Left ventricle myocardium inferior (tissue), 1 donor: Measurements from ENCODE around the gene INHBA. TPM values are rescaled to one million over a fixed set of nuclear protein-coding genes. Genes with fewer than 3 reads are reported as not detected.
A peak's percentile ranks its signal among the peaks of the same experiment; 100 is the strongest.

Experiments
- DNase-seq: peaks from one replicate; pipeline ENCODE4 v3.0.0-alpha.2; 2020
- H3K27ac ChIP-seq: fragments of 200-600 bp; replicated peaks from 2 replicates; pipeline ENCODE4 v1.8.0; 2021
- H3K27me3 ChIP-seq: fragments of 200-600 bp; 2 replicates; pipeline ENCODE4 v1.8.0; 2021; ENCODE audit warnings: low read depth
- H3K36me3 ChIP-seq: fragments of 200-600 bp; 2 replicates; pipeline ENCODE4 v1.8.0; 2021
- H3K4me1 ChIP-seq: fragments of 200-600 bp; 2 replicates; pipeline ENCODE4 v1.8.0; 2021
- H3K4me3 ChIP-seq: fragments of 200-600 bp; 2 replicates; pipeline ENCODE4 v1.8.0; 2021; ENCODE audit warnings: mild to moderate bottlenecking, moderate library complexity
- H3K9me3 ChIP-seq: fragments of 200-600 bp; replicated peaks from 2 replicates; pipeline ENCODE4 v1.8.0; 2021
- intact Hi-C: fragments of 100-400 bp; cut with micrococcal nuclease; formaldehyde crosslinking; loops from one replicate; pipeline ENCODE4 v1.11.0; 2022
- total RNA-seq: library from RNA; stranded (reverse); fragmentation: NEBNext Ultra II Directional; extraction: Animal tissue kit (Norgen Biotek cat#: 25700); gene quantifications from one replicate; pipeline ENCODE4 v1.2.1, GENCODE V29; 2021
- TF ChIP-seq, protein P1 (sequence below): fragments of 200-600 bp; IDR thresholded peaks from 2 replicates; pipeline ENCODE4 v1.8.0; 2021; ENCODE audit warnings: antibody characterized with exemption, mild to moderate bottlenecking, borderline replicate concordance
- donor health status: DM: no; HTN: yes; CAD: no; lungs with severe emphysema.

The INHBA gene
- total RNA-seq, 1 donor from 2014 or later: 8.6 TPM

DNA sequence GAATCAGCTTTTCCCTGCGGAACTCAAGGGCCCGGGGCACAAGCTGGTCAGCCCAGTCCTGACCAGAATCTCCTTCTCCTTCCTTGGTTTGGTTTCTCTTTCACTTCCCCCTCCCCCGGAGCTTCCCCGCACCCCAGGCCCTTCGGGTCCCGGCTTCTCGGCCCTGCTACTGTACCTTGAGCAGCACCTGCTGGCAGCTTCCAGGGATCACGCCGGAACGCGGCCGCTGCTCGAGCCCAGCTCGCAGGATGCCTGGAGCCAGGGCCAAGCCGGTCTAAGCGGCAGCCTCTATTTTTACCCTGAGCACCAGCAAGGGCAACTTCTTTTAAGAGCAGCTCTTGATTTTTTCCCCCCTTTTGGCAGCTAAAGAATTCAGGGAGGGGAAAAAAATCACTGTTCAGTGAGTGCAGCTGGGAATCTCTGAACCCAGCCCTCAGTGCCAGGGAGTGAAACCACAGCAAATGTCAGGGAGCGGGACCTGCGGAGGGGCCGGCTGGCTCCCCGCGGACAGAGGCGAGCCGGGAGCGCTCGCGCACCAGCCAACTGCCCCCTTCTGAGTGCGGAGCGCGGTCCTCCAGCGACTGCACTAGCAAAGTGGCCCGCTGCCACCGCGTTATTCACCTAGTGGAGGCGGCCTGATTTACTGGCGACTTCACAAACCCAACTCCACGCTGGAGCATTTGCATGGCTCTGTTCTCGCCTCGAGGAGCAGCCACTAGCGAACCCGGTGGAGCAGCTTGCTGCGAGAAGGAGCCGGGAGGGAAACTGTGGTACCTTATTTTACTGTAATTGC is 2.4 kb upstream of the INHBA start:
- peaks cover 17% of the 10 kb centered on the region for H3K4me1 ChIP-seq
- H3K36me3 ChIP-seq: no peaks in the 10 kb centered on the region
- intact Hi-C loops: no loop called here
- no peaks in the 10 kb centered on the region for H3K9me3 ChIP-seq
- peak overlapping the region; percentile 69 for H3K4me3 ChIP-seq
- peak overlapping the region; percentile 82 for H3K27ac ChIP-seq
- TF ChIP-seq, protein P1, sequence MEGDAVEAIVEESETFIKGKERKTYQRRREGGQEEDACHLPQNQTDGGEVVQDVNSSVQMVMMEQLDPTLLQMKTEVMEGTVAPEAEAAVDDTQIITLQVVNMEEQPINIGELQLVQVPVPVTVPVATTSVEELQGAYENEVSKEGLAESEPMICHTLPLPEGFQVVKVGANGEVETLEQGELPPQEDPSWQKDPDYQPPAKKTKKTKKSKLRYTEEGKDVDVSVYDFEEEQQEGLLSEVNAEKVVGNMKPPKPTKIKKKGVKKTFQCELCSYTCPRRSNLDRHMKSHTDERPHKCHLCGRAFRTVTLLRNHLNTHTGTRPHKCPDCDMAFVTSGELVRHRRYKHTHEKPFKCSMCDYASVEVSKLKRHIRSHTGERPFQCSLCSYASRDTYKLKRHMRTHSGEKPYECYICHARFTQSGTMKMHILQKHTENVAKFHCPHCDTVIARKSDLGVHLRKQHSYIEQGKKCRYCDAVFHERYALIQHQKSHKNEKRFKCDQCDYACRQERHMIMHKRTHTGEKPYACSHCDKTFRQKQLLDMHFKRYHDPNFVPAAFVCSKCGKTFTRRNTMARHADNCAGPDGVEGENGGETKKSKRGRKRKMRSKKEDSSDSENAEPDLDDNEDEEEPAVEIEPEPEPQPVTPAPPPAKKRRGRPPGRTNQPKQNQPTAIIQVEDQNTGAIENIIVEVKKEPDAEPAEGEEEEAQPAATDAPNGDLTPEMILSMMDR: peak; percentile 65
- DNase-seq: peak; percentile 82
- H3K27me3 ChIP-seq: peaks cover 42% of the 10 kb centered on the region

DNA sequence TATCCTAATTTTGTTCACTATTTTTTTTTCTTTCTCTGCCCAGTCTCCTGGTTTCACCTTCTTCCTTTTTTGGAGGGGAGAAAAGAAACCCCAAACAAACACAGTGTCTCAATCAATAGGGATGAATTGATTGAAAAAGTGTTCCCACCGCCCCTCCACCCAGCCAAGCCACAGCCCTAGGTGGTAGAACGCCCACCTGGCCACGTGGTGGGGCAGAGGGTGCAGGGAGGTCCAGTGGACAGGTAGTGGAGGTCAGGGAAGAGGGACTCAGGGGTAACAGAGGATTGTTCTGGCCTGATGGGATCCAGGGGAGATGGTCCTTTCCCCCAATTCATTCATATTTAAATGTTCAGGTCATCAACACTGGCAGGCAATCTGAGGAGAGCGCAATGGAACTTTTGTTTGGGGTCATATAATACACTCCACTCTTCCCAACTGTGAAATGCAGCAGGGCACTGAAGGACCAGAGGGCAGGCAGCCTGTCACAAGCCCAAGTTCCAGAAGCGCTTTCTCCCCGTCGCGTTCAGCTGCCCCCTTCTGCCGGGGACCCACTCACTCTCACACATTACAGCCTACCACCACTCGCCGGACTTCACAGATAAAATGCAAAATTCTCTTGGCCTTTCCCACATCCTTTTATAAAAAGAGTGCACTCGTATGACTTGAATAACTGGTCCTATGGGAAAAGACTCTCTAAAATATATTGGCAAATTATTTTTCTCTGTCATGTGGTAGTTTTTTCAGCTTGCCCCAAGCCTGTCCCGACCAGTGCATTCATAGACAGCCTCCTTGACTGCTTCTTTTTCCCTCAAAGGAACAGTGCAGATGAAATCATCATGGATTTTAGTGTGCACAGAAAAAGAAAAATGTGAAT is 1.6 kb downstream of the INHBA start:
- Histone ChIP-seq H3K4me3 (peak overlapping the region; percentile 61), H3K36me3 (no peaks in the 10 kb centered on the region), H3K9me3 (no peaks in the 10 kb centered on the region), H3K27me3 (peaks cover 76% of the 10 kb centered on the region), H3K4me1 (peaks cover 37% of the 10 kb centered on the region), H3K27ac (peak overlapping the region; percentile 46)
- DNase-seq: no peak
- intact Hi-C loops: no loop called here
- TF ChIP-seq, protein P1: no peak

DNA sequence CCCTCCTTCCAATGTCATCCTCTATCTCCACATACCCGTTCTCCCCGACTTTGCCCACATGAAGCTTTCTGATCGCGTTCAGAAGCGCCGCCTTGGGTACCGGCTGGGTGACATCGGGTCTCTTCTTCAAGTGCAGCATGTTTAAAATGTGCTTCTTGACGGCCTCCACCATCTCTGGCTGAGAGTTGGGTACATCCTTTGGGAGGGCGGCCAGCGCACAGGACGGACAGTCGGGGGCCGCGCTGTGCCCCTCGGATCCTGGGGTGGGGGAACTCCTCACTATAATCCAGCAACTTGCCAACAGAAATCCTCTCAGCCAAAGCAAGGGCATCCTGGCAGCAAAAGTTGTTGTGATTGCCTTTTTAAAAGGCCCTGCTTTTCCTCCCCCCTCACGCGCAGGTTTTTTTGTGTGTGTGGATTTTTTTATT is 2.8 kb downstream of the INHBA start:
- DNase-seq: no peak
- peaks cover 76% of the 10 kb centered on the region for H3K27me3 ChIP-seq
- peak overlapping the region; percentile 61 for H3K4me3 ChIP-seq
- H3K27ac ChIP-seq: peak overlapping the region; percentile 47
- TF ChIP-seq, protein P1: no peak
- no peaks in the 10 kb centered on the region for H3K9me3 ChIP-seq
- no peaks in the 10 kb centered on the region for H3K36me3 ChIP-seq
- H3K4me1 ChIP-seq: peaks cover 28% of the 10 kb centered on the region
- intact Hi-C loops: no loop called here

DNA sequence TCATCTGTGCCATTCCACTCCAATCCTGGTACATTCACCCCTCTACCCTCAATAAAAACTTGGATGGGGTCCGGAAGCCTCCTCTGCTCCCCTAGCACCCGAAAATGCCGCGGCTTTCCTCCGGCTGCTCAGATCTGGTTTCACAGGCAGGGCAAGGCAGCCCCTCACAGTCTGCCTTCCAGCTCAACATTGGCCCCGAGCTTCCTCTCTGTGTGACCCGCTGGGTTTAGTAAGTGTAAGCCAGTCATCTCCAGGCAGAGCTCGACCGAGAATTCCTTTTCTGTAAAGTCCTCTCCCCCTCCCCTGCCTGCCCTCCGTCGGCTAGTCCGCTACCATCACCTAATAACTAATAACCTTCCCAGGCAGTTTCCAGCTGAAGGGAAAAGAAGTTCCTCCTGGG is 3.4 kb downstream of the INHBA start:
- peaks cover 23% of the 10 kb centered on the region for H3K4me1 ChIP-seq
- no peaks in the 10 kb centered on the region for H3K36me3 ChIP-seq
- TF ChIP-seq, protein P1: no peak
- peak overlapping the region; percentile 47 for H3K27ac ChIP-seq
- peaks cover 78% of the 10 kb centered on the region for H3K27me3 ChIP-seq
- no peaks in the 10 kb centered on the region for H3K9me3 ChIP-seq
- H3K4me3 ChIP-seq: peak overlapping the region; percentile 61
- intact Hi-C loops: no loop called here
- DNase-seq: no peak

DNA sequence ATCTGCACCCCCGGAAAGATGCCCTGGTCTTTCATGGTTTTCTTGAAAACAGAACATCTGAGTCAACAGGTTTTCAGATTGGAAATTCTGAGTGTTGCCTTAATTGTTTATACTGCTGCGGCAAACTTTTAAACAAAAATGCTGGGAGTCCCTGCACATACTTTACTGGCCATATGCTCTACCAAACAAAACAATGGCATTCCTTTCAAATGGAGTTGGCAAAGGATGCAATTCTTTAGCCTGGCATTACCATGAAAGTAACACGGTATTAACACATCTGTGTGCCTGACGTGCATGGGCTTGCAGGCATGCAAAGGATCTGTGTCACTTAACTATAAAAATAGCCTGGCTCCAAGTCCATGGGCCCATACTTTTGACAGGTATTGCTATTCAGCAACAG is 4.2 kb downstream of the INHBA start:
- Histone ChIP-seq H3K27ac (peak overlapping the region; percentile 47), H3K27me3 (peaks cover 79% of the 10 kb centered on the region), H3K4me3 (peak overlapping the region; percentile 61), H3K36me3 (no peaks in the 10 kb centered on the region), H3K9me3 (no peaks in the 10 kb centered on the region), H3K4me1 (peaks cover 23% of the 10 kb centered on the region)
- no peak for DNase-seq
- intact Hi-C loops: no loop called here
- TF ChIP-seq, protein P1: no peak
